ENCODE results near the gene ODAM. TPM values are rescaled to one million over a fixed set of nuclear protein-coding genes. Genes with fewer than 3 reads are reported as not detected.
"Not testable (repeated sequence)": the region's sequence is repeated elsewhere in the genome, so short reads cannot be mapped to it uniquely, and the experiment has no call there.

Gene ODAM
- total RNA-seq, 4 donors from 2014 or later = not detected

DNA sequence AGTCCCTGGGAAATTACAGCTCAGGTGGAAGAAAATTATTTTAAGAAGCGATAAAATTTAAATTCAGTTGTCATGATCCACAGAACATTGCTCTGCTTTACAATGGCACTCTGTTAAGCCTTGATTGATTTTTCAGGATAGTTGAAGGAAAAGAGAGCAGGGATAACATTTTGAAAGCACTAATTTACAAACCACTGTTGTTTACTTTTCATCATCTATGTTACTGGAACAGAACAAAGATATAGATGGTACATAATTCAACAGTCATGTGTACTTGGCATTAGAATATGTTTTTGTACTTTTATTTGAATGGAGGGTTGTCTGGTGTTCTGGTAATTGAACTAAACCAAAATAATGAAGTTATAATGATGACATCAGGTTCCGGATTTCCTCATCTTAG is 2.6 kb upstream of the ODAM start:
- Histone ChIP-seq H3K36me3 (no peaks in the 10 kb centered on the region), H3K27me3 (peaks cover 0 to 8% (median 0%) of the 10 kb centered on the region in 4 donors)
- TF ChIP-seq POLR2A (IDR thresholded peaks at IDR 0.05) = no peak
- TF ChIP-seq, protein P1, sequence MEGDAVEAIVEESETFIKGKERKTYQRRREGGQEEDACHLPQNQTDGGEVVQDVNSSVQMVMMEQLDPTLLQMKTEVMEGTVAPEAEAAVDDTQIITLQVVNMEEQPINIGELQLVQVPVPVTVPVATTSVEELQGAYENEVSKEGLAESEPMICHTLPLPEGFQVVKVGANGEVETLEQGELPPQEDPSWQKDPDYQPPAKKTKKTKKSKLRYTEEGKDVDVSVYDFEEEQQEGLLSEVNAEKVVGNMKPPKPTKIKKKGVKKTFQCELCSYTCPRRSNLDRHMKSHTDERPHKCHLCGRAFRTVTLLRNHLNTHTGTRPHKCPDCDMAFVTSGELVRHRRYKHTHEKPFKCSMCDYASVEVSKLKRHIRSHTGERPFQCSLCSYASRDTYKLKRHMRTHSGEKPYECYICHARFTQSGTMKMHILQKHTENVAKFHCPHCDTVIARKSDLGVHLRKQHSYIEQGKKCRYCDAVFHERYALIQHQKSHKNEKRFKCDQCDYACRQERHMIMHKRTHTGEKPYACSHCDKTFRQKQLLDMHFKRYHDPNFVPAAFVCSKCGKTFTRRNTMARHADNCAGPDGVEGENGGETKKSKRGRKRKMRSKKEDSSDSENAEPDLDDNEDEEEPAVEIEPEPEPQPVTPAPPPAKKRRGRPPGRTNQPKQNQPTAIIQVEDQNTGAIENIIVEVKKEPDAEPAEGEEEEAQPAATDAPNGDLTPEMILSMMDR (IDR thresholded peaks at IDR 0.05) = no peak

DNA sequence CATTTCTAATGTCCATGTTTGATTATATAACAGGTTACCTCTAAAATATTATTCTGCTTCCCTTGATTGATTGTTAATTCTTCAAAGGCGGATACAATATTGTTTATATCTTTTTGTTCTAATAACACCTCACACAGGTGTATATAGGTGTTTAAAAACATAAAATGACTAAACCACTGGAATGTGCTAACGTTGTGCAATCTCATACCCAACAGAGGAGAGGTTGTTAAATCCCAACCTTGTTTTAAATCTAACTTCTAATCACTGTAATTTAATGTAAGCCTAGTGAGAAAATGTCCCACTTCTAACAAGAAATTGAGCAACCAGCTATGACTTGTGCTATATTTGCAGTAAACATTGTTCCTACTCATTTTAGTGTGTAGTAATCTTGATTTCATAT is 1.3 kb downstream of the ODAM start:
- H3K36me3 ChIP-seq = no peaks in the 10 kb centered on the region
- peaks cover 0 to 8% (median 0%) of the 10 kb centered on the region in 4 donors for H3K27me3 ChIP-seq
- H3K4me1 ChIP-seq = no peaks in the 10 kb centered on the region
- intact Hi-C loops (cut with DNase I) = no loop called here
- no peak overlapping the region for H3K27ac ChIP-seq
- H3K9me3 ChIP-seq = no peaks in the 10 kb centered on the region
- no peak overlapping the region for H3K4me3 ChIP-seq
- no peak for TF ChIP-seq POLR2A (IDR thresholded peaks at IDR 0.05)
- TF ChIP-seq, protein P1 (IDR thresholded peaks at IDR 0.05) = no peak
- WGBS, 2 donors = 59 to 61% methylated on average over 2 of the region's 2 CpGs
- DNase-seq = no peak

More for the DNA sequence above, 2.6 kb upstream of the ODAM start:
- DNase-seq = no peak
- 88 to 92% methylated on average over 2 of the region's 2 CpGs for WGBS, 2 donors
- Histone ChIP-seq H3K9me3 (no peaks in the 10 kb centered on the region), H3K27ac (no peak overlapping the region), H3K4me1 (no peaks in the 10 kb centered on the region), H3K4me3 (no peak overlapping the region)
- intact Hi-C loops (cut with DNase I) = no loop called here

GRCh38 chr4:70197842-70198241 is 2.3 kb downstream of the ODAM start:
- H3K9me3 ChIP-seq = no peaks in the 10 kb centered on the region
- intact Hi-C loops (cut with DNase I) = no loop called here
- no peaks in the 10 kb centered on the region for H3K4me1 ChIP-seq
- no peak overlapping the region for H3K27ac ChIP-seq
- TF ChIP-seq, protein P1 (IDR thresholded peaks at IDR 0.05) = no peak
- no peak for TF ChIP-seq POLR2A (IDR thresholded peaks at IDR 0.05)
- DNase-seq = no peak
- 47 to 59% methylated on average over 2 of the region's 2 CpGs for WGBS, 2 donors
- H3K27me3 ChIP-seq = peaks cover 0 to 8% (median 0%) of the 10 kb centered on the region in 4 donors
- H3K4me3 ChIP-seq = no peak overlapping the region
- H3K36me3 ChIP-seq = no peaks in the 10 kb centered on the region

GRCh38 chr4:70203601-70204000 is 8.1 kb downstream of the ODAM start:
- no peak for DNase-seq
- intact Hi-C loops (cut with DNase I) = no loop called here
- Histone ChIP-seq H3K9me3 (no peaks in the 10 kb centered on the region), H3K27ac (no peak overlapping the region), H3K27me3 (no peaks in the 10 kb centered on the region), H3K4me3 (no peak overlapping the region), H3K36me3 (no peaks in the 10 kb centered on the region), H3K4me1 (no peaks in the 10 kb centered on the region)
- TF ChIP-seq, protein P1 (IDR thresholded peaks at IDR 0.05) = no peak
- no peak for TF ChIP-seq POLR2A (IDR thresholded peaks at IDR 0.05)
- WGBS, 2 donors = 50 to 58% methylated on average over 1 of the region's 1 CpG

DNA sequence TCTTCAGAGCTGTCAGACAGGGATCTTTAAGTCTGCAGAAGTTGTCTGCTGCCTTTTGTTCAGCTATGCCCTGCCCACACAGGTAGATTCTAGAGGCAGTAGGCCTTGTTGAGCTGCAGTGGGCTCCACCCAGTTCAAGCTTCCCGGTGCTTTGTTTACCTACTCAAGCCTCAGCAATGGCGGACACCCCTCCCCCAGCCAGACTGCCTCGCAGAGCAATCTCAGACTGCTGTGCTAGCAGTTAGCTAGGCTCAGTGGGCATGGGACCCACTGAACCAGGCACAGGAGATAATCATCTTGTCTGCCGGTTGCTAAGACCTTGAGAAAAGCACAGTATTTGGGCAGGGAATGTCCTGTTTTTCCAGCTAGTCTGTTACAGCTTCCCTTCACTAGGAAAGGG is 17.2 kb downstream of the ODAM start:
- H3K36me3 ChIP-seq; H3K27me3 ChIP-seq; DNase-seq; H3K27ac ChIP-seq; H3K4me1 ChIP-seq; H3K9me3 ChIP-seq; intact Hi-C loops (cut with DNase I); H3K4me3 ChIP-seq: not testable (repeated sequence)
- no CpG with 5 or more reads among the region's 4 CpGs for WGBS, 2 donors

DNA sequence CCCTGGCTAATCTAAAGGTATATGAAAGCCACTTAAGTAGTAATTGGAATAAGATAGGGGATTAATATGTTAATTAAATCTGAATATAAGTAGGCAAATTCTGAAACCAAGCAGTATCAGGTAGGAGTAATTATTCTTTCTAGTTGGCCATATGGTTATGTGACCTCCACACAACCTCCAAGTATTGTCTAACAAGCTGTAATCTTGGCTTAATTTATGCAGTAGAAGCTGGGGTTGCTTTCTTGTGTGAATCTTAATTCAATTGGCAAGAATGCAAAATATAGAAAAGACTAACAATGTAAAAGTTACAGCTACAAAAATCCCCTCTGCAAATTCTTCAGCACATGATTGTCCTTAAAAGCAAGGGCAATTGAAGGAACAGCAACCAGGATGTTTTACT is 20.6 kb downstream of the ODAM start:
- intact Hi-C loops (cut with DNase I) = not testable (repeated sequence)

DNA sequence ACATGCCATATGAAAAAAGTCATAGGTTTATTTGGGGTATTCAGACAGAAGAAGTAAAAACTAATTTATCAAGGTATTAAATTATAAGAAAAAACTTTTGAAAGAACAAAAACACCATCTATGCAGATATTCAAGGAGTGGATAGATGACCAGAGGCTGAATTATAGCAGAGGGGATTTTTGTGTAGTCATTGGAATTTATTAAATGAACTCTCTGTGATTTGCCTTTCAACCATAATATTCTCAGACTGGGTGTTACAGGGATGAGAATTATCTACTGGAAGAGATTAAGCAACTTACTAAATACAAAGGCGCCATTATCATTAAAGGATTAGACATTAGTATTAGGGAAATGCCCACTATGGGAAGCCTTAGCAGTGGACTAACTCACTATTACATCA is 21.0 kb downstream of the ODAM start:
- H3K36me3 ChIP-seq; H3K9me3 ChIP-seq; intact Hi-C loops (cut with DNase I); H3K27ac ChIP-seq; H3K4me1 ChIP-seq; DNase-seq; H3K27me3 ChIP-seq; H3K4me3 ChIP-seq: not testable (repeated sequence)
- WGBS, 2 donors = 85 to 94% methylated on average over 1 of the region's 1 CpG

More for the DNA sequence above, 20.6 kb downstream of the ODAM start:
- not testable (repeated sequence) for DNase-seq, H3K27ac ChIP-seq, H3K9me3 ChIP-seq, H3K4me3 ChIP-seq, H3K36me3 ChIP-seq, H3K4me1 ChIP-seq, H3K27me3 ChIP-seq

- H3K36me3 ChIP-seq; DNase-seq; intact Hi-C loops (cut with DNase I); H3K4me1 ChIP-seq; H3K9me3 ChIP-seq; H3K27ac ChIP-seq; H3K4me3 ChIP-seq; H3K27me3 ChIP-seq: not testable (repeated sequence)
- WGBS, 2 donors = 78 to 89% methylated on average over 3 of the region's 3 CpGs
Observed at GRCh38 chr4:70221389-70221788, 25.9 kb downstream of the ODAM start.

GRCh38 chr4:70221818-70222217 is 26.3 kb downstream of the ODAM start:
- DNase-seq; H3K4me1 ChIP-seq; H3K27me3 ChIP-seq; intact Hi-C loops (cut with DNase I); H3K36me3 ChIP-seq; H3K27ac ChIP-seq; H3K9me3 ChIP-seq; H3K4me3 ChIP-seq: not testable (repeated sequence)

All from esophagus squamous epithelium (tissue), 5 donors.